Measurements from ENCODE around the gene NFATC1. TPM values are rescaled to one million over a fixed set of nuclear protein-coding genes. Genes with fewer than 3 reads are reported as not detected.
"Not testable (repeated sequence)": the region's sequence is repeated elsewhere in the genome, so short reads cannot be mapped to it uniquely, and the experiment has no call there.

NFATC1 gene
- total and polyA plus RNA-seq, 4 donors: 4.6 to 8.0 (median 6.8) TPM

GRCh38 chr18:79478484-79479115 is 82.9 kb downstream of the NFATC1 start:
- Histone ChIP-seq H3K9me3 (ENCODE audit: control insufficient read depth, insufficient read depth, low read length) (no peaks in the 10 kb centered on the region), H3K27me3 (ENCODE audit: control insufficient read depth, insufficient read depth, low read length) (no peaks in the 10 kb centered on the region), H3K4me1 (ENCODE audit: control insufficient read depth, insufficient read depth, low read length) (peaks cover 22% of the 10 kb centered on the region), H3K27ac (ENCODE audit: low read depth, low read length) (no peak overlapping the region), H3K4me3 (ENCODE audit: low read depth, low read length) (no peak overlapping the region), H3K36me3 (ENCODE audit: control insufficient read depth, insufficient read depth, low read length) (peaks cover 27% of the 10 kb centered on the region)
- no peak for DNase-seq (ENCODE audit: low read depth in 4 of 6, low spot score in 6 of 6)
- 95% methylated on average over 32 of the region's 33 CpGs for WGBS (ENCODE audit: insufficient coverage)

GRCh38 chr18:79479116-79479760 is 83.5 kb downstream of the NFATC1 start:
- H3K27ac ChIP-seq (ENCODE audit: low read depth, low read length): no peak overlapping the region
- peaks cover 29% of the 10 kb centered on the region for H3K36me3 ChIP-seq (ENCODE audit: control insufficient read depth, insufficient read depth, low read length)
- 74% methylated on average over 22 of the region's 25 CpGs for WGBS (ENCODE audit: insufficient coverage)
- no peaks in the 10 kb centered on the region for H3K9me3 ChIP-seq (ENCODE audit: control insufficient read depth, insufficient read depth, low read length)
- no peak for DNase-seq (ENCODE audit: low read depth in 4 of 6, low spot score in 6 of 6)
- H3K4me1 ChIP-seq (ENCODE audit: control insufficient read depth, insufficient read depth, low read length): peaks cover 22% of the 10 kb centered on the region
- H3K4me3 ChIP-seq (ENCODE audit: low read depth, low read length): no peak overlapping the region
- H3K27me3 ChIP-seq (ENCODE audit: control insufficient read depth, insufficient read depth, low read length): no peaks in the 10 kb centered on the region

GRCh38 chr18:79479761-79480161 is 84.0 kb downstream of the NFATC1 start:
- DNase-seq (ENCODE audit: low read depth in 4 of 6, low spot score in 6 of 6): no peak
- WGBS (ENCODE audit: insufficient coverage): 86% methylated on average over 20 of the region's 20 CpGs
- Histone ChIP-seq H3K9me3 (ENCODE audit: control insufficient read depth, insufficient read depth, low read length) (no peaks in the 10 kb centered on the region), H3K27me3 (ENCODE audit: control insufficient read depth, insufficient read depth, low read length) (no peaks in the 10 kb centered on the region), H3K4me3 (ENCODE audit: low read depth, low read length) (no peak overlapping the region), H3K4me1 (ENCODE audit: control insufficient read depth, insufficient read depth, low read length) (peaks cover 28% of the 10 kb centered on the region), H3K27ac (ENCODE audit: low read depth, low read length) (no peak overlapping the region), H3K36me3 (ENCODE audit: control insufficient read depth, insufficient read depth, low read length) (peaks cover 32% of the 10 kb centered on the region)

GRCh38 chr18:79480171-79481045 is 84.7 kb downstream of the NFATC1 start:
- no peak for DNase-seq (ENCODE audit: low read depth in 4 of 6, low spot score in 6 of 6)
- no peaks in the 10 kb centered on the region for H3K9me3 ChIP-seq (ENCODE audit: control insufficient read depth, insufficient read depth, low read length)
- H3K4me3 ChIP-seq (ENCODE audit: low read depth, low read length): no peak overlapping the region
- H3K27ac ChIP-seq (ENCODE audit: low read depth, low read length): no peak overlapping the region
- H3K27me3 ChIP-seq (ENCODE audit: control insufficient read depth, insufficient read depth, low read length): no peaks in the 10 kb centered on the region
- peaks cover 32% of the 10 kb centered on the region for H3K36me3 ChIP-seq (ENCODE audit: control insufficient read depth, insufficient read depth, low read length)
- 80% methylated on average over 41 of the region's 41 CpGs for WGBS (ENCODE audit: insufficient coverage)
- H3K4me1 ChIP-seq (ENCODE audit: control insufficient read depth, insufficient read depth, low read length): peaks cover 34% of the 10 kb centered on the region

GRCh38 chr18:79481046-79481790 is 85.5 kb downstream of the NFATC1 start:
- no peak for DNase-seq (ENCODE audit: low read depth in 4 of 6, low spot score in 6 of 6)
- H3K4me3 ChIP-seq (ENCODE audit: low read depth, low read length): no peak overlapping the region
- H3K4me1 ChIP-seq (ENCODE audit: control insufficient read depth, insufficient read depth, low read length): peaks cover 42% of the 10 kb centered on the region
- peaks cover 31% of the 10 kb centered on the region for H3K36me3 ChIP-seq (ENCODE audit: control insufficient read depth, insufficient read depth, low read length)
- no peaks in the 10 kb centered on the region for H3K27me3 ChIP-seq (ENCODE audit: control insufficient read depth, insufficient read depth, low read length)
- 87% methylated on average over 26 of the region's 26 CpGs for WGBS (ENCODE audit: insufficient coverage)
- H3K27ac ChIP-seq (ENCODE audit: low read depth, low read length): no peak overlapping the region
- no peaks in the 10 kb centered on the region for H3K9me3 ChIP-seq (ENCODE audit: control insufficient read depth, insufficient read depth, low read length)

GRCh38 chr18:79483393-79483792 is 87.7 kb downstream of the NFATC1 start:
- not testable (repeated sequence) for H3K27ac ChIP-seq (ENCODE audit: low read depth, low read length); H3K4me3 ChIP-seq (ENCODE audit: low read depth, low read length); H3K27me3 ChIP-seq (ENCODE audit: control insufficient read depth, insufficient read depth, low read length); H3K9me3 ChIP-seq (ENCODE audit: control insufficient read depth, insufficient read depth, low read length); DNase-seq (ENCODE audit: low read depth in 4 of 6, low spot score in 6 of 6)
- 94% methylated on average over 25 of the region's 25 CpGs for WGBS (ENCODE audit: insufficient coverage)
- peaks cover 25% of the 10 kb centered on the region for H3K4me1 ChIP-seq (ENCODE audit: control insufficient read depth, insufficient read depth, low read length)
- H3K36me3 ChIP-seq (ENCODE audit: control insufficient read depth, insufficient read depth, low read length): peaks cover 43% of the 10 kb centered on the region

- Histone ChIP-seq H3K27me3 (ENCODE audit: control insufficient read depth, insufficient read depth, low read length) (no peaks in the 10 kb centered on the region), H3K4me1 (ENCODE audit: control insufficient read depth, insufficient read depth, low read length) (peaks cover 21% of the 10 kb centered on the region), H3K4me3 (ENCODE audit: low read depth, low read length) (no peak overlapping the region), H3K9me3 (ENCODE audit: control insufficient read depth, insufficient read depth, low read length) (no peaks in the 10 kb centered on the region), H3K36me3 (ENCODE audit: control insufficient read depth, insufficient read depth, low read length) (peaks cover 43% of the 10 kb centered on the region), H3K27ac (ENCODE audit: low read depth, low read length) (no peak overlapping the region)
- WGBS (ENCODE audit: insufficient coverage): 87% methylated on average over 12 of the region's 15 CpGs
- no peak for DNase-seq (ENCODE audit: low read depth in 4 of 6, low spot score in 6 of 6)
Observed at GRCh38 chr18:79483971-79484491, 88.3 kb downstream of the NFATC1 start.

- H3K4me1 ChIP-seq (ENCODE audit: control insufficient read depth, insufficient read depth, low read length): peaks cover 21% of the 10 kb centered on the region
- peaks cover 42% of the 10 kb centered on the region for H3K36me3 ChIP-seq (ENCODE audit: control insufficient read depth, insufficient read depth, low read length)
- no peak overlapping the region for H3K4me3 ChIP-seq (ENCODE audit: low read depth, low read length)
- DNase-seq (ENCODE audit: low read depth in 4 of 6, low spot score in 6 of 6): peak in 2 of 6 donors; percentile 62 to 77
- no peaks in the 10 kb centered on the region for H3K9me3 ChIP-seq (ENCODE audit: control insufficient read depth, insufficient read depth, low read length)
- no peak overlapping the region for H3K27ac ChIP-seq (ENCODE audit: low read depth, low read length)
- no peaks in the 10 kb centered on the region for H3K27me3 ChIP-seq (ENCODE audit: control insufficient read depth, insufficient read depth, low read length)
- 62% methylated on average over 43 of the region's 50 CpGs for WGBS (ENCODE audit: insufficient coverage)
Observed at GRCh38 chr18:79484661-79485621, 89.2 kb downstream of the NFATC1 start.

All from spinal cord (tissue), 10 donors.